ENCODE measurements around the gene ASTN2. TPM values are rescaled to one million over a fixed set of nuclear protein-coding genes. Genes with fewer than 3 reads are reported as not detected.

ASTN2 gene
- total RNA-seq, 2 donors from 2014 or later = 113 to 153 TPM

DNA sequence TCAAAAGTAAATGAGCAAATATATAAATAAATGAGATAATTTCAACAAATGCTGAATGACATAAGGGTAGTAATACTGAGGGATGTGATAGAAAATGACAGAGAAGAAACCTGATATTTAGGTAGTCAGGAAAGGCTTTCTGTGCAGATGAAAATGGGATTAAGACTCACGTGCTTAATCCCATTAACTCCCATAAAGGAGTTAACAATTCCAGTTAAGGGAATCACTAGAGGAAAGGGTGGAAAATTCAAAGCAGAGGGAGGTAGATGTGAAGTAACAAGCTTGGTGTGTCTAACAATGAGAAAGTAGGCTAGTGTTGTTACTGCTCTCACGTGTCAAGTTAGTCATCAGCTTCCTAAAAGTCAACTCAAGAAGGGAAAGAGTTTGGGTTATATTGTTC is 818.2 kb downstream of the ASTN2 start:
- TF ChIP-seq POLR2A (IDR thresholded peaks at IDR 0.05) = no peak
- TF ChIP-seq, protein P1, sequence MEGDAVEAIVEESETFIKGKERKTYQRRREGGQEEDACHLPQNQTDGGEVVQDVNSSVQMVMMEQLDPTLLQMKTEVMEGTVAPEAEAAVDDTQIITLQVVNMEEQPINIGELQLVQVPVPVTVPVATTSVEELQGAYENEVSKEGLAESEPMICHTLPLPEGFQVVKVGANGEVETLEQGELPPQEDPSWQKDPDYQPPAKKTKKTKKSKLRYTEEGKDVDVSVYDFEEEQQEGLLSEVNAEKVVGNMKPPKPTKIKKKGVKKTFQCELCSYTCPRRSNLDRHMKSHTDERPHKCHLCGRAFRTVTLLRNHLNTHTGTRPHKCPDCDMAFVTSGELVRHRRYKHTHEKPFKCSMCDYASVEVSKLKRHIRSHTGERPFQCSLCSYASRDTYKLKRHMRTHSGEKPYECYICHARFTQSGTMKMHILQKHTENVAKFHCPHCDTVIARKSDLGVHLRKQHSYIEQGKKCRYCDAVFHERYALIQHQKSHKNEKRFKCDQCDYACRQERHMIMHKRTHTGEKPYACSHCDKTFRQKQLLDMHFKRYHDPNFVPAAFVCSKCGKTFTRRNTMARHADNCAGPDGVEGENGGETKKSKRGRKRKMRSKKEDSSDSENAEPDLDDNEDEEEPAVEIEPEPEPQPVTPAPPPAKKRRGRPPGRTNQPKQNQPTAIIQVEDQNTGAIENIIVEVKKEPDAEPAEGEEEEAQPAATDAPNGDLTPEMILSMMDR (IDR thresholded peaks at IDR 0.05) = no peak
- Histone ChIP-seq H3K27me3 (replicated peaks; ENCODE audit: insufficient read depth) (no peaks in the 10 kb centered on the region), H3K9me3 (no peaks in the 10 kb centered on the region), H3K36me3 (no peaks in the 10 kb centered on the region), H3K4me1 (replicated peaks) (no peaks in the 10 kb centered on the region), H3K27ac (no peak overlapping the region), H3K4me3 (no peak overlapping the region)
- intact Hi-C loops (cut with DNase I) = no loop called here
- DNase-seq (ENCODE audit: low spot score) = no peak
- 79% methylated on average over 2 of the region's 2 CpGs for WGBS

DNA sequence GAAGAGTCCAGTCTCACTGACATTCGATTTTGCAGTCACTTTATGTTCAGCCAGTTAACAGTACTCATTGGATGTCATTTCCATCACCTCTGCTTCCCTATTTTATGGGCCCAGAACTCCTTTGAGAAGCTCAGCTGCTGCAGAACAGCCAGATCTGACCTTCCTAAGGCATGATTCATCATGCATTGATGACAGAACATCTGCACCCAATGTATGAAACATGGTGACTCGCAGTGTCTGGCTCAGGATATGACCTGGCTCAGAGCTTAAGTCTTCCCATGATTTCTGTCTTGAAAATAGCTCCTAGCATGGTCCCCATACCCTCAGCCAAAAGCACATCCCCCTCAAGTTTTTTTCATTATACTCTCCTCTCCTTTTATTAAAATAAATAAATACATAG is 820.3 kb downstream of the ASTN2 start:
- no peak for DNase-seq (ENCODE audit: low spot score)
- intact Hi-C loops (cut with DNase I) = no loop called here
- TF ChIP-seq, protein P1 (IDR thresholded peaks at IDR 0.05) = no peak
- TF ChIP-seq POLR2AphosphoS5 (IDR thresholded peaks at IDR 0.05) (no peak), POLR2A (IDR thresholded peaks at IDR 0.05) (no peak)
- WGBS = 62% methylated on average over 2 of the region's 2 CpGs
- Histone ChIP-seq H3K4me3 (no peak overlapping the region), H3K4me1 (replicated peaks) (no peaks in the 10 kb centered on the region), H3K27me3 (replicated peaks; ENCODE audit: insufficient read depth) (no peaks in the 10 kb centered on the region), H3K36me3 (no peaks in the 10 kb centered on the region), H3K9me3 (no peaks in the 10 kb centered on the region), H3K27ac (no peak overlapping the region)

DNA sequence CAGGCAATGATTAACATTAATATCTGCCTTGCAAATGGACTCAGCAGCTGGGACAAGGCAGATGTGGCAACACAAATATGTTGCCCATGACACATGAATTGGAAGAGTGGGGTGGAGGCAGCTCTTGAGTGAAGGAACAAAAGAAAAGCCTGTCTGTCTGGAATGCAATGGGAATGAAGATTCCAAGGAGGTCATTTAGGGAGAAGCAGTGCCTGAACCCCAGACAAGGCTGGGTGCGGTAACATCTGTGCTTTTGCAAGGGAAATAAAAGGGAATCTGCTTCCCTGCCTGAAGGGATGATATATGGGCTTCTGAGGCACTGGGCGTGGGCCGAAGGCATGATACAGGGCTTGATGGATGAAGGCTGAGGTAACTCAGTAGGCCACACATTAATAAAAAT is 821.9 kb downstream of the ASTN2 start:
- H3K9me3 ChIP-seq = no peaks in the 10 kb centered on the region
- no peaks in the 10 kb centered on the region for H3K27me3 ChIP-seq (replicated peaks; ENCODE audit: insufficient read depth)
- TF ChIP-seq POLR2A (IDR thresholded peaks at IDR 0.05) (no peak), POLR2AphosphoS5 (IDR thresholded peaks at IDR 0.05) (no peak)
- TF ChIP-seq, protein P1 (IDR thresholded peaks at IDR 0.05) = no peak
- H3K4me1 ChIP-seq (replicated peaks) = no peaks in the 10 kb centered on the region
- H3K4me3 ChIP-seq = no peak overlapping the region
- 88% methylated on average over 3 of the region's 3 CpGs for WGBS
- no peak for DNase-seq (ENCODE audit: low spot score)
- no peak overlapping the region for H3K27ac ChIP-seq
- intact Hi-C loops (cut with DNase I) = no loop called here
- H3K36me3 ChIP-seq = no peaks in the 10 kb centered on the region

DNA sequence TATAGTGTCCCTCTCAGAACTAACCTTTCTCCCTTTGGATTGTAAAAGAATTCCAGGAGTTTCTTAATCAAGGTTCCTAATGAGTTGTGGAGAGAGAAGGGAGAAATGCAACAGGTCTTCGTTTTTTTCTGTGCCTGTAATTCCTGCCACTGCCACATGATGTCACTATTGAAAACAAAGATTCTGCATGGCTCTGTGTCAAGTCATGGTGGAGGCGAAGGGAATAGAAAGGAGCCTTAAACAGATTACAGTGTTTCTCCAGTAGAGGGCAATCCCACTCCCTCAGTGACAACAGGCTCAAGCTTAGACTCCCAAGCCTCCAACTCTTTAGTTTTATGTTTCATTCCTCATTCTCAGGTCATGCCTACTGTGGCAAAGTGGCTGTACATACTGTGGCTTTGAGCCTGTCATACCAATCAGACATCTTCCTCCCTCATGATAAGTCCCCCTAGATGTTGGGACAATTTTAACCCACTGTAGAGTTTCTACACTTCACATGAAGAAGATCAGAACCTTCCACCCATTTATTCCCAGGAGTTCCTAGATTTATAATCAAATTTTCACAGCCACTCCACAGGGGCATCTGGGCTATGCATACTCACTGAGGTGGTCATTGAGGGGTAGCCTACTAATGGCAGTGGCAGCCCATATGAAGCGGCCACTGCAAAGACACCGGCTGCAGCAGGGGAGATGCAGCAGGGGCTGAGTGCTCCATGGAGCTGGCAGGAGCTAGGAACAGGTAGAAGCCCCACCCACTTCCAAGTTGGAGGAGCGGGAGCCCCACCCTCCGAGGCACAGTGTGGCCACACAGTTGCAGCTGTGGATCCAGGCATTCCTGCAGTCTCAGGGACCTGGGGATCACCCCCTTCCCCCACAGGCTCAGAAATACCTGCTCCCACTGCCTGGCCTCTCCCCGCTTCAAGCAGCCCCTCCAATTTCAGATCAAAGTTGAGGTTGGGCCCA is 825.2 kb downstream of the ASTN2 start:
- DNase-seq (ENCODE audit: low spot score) = no peak
- H3K9me3 ChIP-seq = no peaks in the 10 kb centered on the region
- H3K36me3 ChIP-seq = no peaks in the 10 kb centered on the region
- no peaks in the 10 kb centered on the region for H3K27me3 ChIP-seq (replicated peaks; ENCODE audit: insufficient read depth)
- TF ChIP-seq POLR2AphosphoS5 (IDR thresholded peaks at IDR 0.05) = no peak
- no peak for TF ChIP-seq POLR2A (IDR thresholded peaks at IDR 0.05)
- TF ChIP-seq, protein P1 (IDR thresholded peaks at IDR 0.05) = peak in 1 of 4 experiments; percentile 13
- 79% methylated on average over 7 of the region's 7 CpGs for WGBS
- H3K4me3 ChIP-seq = no peak overlapping the region
- no peaks in the 10 kb centered on the region for H3K4me1 ChIP-seq (replicated peaks)
- H3K27ac ChIP-seq = no peak overlapping the region
- intact Hi-C loops (cut with DNase I) = no loop called here

DNA sequence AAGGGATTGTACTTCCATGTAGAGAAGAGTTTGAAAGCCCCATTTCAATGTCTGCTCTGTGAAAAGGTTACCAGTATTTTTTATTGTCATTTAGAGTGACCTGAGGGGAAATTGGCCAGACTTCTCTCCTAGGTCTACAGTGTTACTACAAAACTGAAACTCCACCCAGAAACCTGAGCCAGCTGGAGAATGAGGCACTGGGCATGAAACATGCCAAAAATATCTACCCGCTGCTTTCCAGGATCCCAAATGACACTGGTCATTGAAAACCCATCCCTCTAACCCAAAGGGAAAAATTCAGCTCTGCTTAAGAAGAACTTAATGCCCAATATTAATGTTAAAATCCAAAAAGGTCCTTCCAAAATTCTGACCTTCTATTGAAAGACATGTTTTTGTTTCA is 826.9 kb downstream of the ASTN2 start:
- H3K4me3 ChIP-seq = no peak overlapping the region
- intact Hi-C loops (cut with DNase I) = no loop called here
- no peaks in the 10 kb centered on the region for H3K27me3 ChIP-seq (replicated peaks; ENCODE audit: insufficient read depth)
- H3K9me3 ChIP-seq = no peaks in the 10 kb centered on the region
- no peak for DNase-seq (ENCODE audit: low spot score)
- H3K4me1 ChIP-seq (replicated peaks) = no peaks in the 10 kb centered on the region
- H3K27ac ChIP-seq = no peak overlapping the region
- no peaks in the 10 kb centered on the region for H3K36me3 ChIP-seq
- TF ChIP-seq POLR2A (IDR thresholded peaks at IDR 0.05) = no peak
- 97% methylated on average over 1 of the region's 1 CpG for WGBS

All from prostate gland (tissue), 2 donors.